SK-N-SH (cell line): ENCODE data around the gene CIAO2A. TPM values are rescaled to one million over a fixed set of nuclear protein-coding genes. Genes with fewer than 3 reads are reported as not detected.
A peak's percentile ranks its signal among the peaks of the same experiment; 100 is the strongest.

Source experiments
- CTCF ChIA-PET: fragments of 300-600, 350-600 bp; formaldehyde crosslinking; extraction: SDS; loops from one replicate; lab custom pipeline; 2021; lab: Yijun Ruan, JAX
- POLR2A ChIA-PET: fragments of 350-600 bp; sonication (Branson Sonifier 250); formaldehyde crosslinking; extraction: SDS; loops from one replicate; lab custom pipeline; 2020; ENCODE audit warnings: antibody characterized with exemption, inconsistent platforms; lab: Yijun Ruan, JAX
- DNase-seq: peaks from one replicate; pipeline ENCODE4 v3.0.0; 2012
- H2AFZ ChIP-seq: fragments of 200-600 bp; sonication (generic); 2 replicates; pipeline ENCODE4 v1.8.1; 2016; ENCODE audit warnings: antibody characterized with exemption, mild to moderate bottlenecking, low read depth
- H3F3A ChIP-seq: fragments of 200-600 bp; sonication (generic); replicated peaks from 2 replicates; pipeline ENCODE3; 2016; ENCODE audit warnings: antibody characterized with exemption, mild to moderate bottlenecking; ENCODE audit not compliant: insufficient read depth
- H3K27ac ChIP-seq, 2 experiments: fragments of 200-500 bp in 1 of 2; fragments of 200-600 bp in 1 of 2; sonication (Bioruptor generic) in 1 of 2; sonication (generic), shearing (Covaris generic) in 1 of 2; 2 replicates each; pipeline versions ENCODE4 v1.5.1 to v1.6.1; 2014 to 2016; ENCODE audit warnings: low read depth in 2 of 2, inconsistent platforms in 1 of 2, low read length in 1 of 2, mild to moderate bottlenecking in 1 of 2, mixed read lengths in 1 of 2
- H3K27me3 ChIP-seq: fragments of 200-600 bp; sonication (generic), shearing (Covaris generic); 2 replicates; pipeline ENCODE4 v1.6.1; 2016; ENCODE audit warnings: mixed run types; ENCODE audit not compliant: insufficient read depth
- H3K36me3 ChIP-seq, 2 experiments: fragments of 200-500 bp in 1 of 2; fragments of 200-600 bp in 1 of 2; sonication (Bioruptor generic) in 1 of 2; sonication (generic) in 1 of 2; replicated peaks in 1 of 2; 2 replicates each; pipeline versions ENCODE3 to v1.5.1; 2014 to 2016; ENCODE audit warnings: low read length in 1 of 2, mild to moderate bottlenecking in 1 of 2; ENCODE audit not compliant: insufficient read depth in 2 of 2, control insufficient read depth in 1 of 2
- H3K4me1 ChIP-seq, 2 experiments: fragments of 200-500 bp in 1 of 2; fragments of 200-600 bp in 1 of 2; sonication (Bioruptor generic) in 1 of 2; sonication (generic), shearing (Covaris generic) in 1 of 2; 2 replicates each; pipeline versions ENCODE4 v1.5.1 to v1.6.1; 2014 to 2016; ENCODE audit warnings: low read depth in 1 of 2, low read length in 1 of 2, mixed run types in 1 of 2; ENCODE audit not compliant: insufficient read depth in 2 of 2, control insufficient read depth in 1 of 2
- H3K4me2 ChIP-seq: fragments of 200-600 bp; sonication (generic), shearing (Covaris generic); 2 replicates; pipeline ENCODE4 v1.6.1; 2017; ENCODE audit warnings: mixed run types
- H3K4me3 ChIP-seq, 2 experiments: fragments of 200-500 bp in 1 of 2; fragments of 200-600 bp in 1 of 2; sonication (Bioruptor generic) in 1 of 2; sonication (generic), shearing (Covaris generic) in 1 of 2; 2 replicates each; pipeline versions ENCODE4 v1.5.1 to v1.8.1; 2014 to 2016; ENCODE audit warnings: low read depth in 2 of 2, inconsistent platforms in 1 of 2, low read length in 1 of 2, mild to moderate bottlenecking in 1 of 2, mixed read lengths in 1 of 2, moderate library complexity in 1 of 2
- H3K79me2 ChIP-seq: fragments of 200-600 bp; sonication (generic); 2 replicates; pipeline ENCODE4 v1.8.1; 2017; ENCODE audit warnings: mild to moderate bottlenecking; ENCODE audit not compliant: insufficient read depth
- H3K9ac ChIP-seq: fragments of 200-600 bp; sonication (generic); 2 replicates; pipeline ENCODE4 v1.6.1; 2017; ENCODE audit warnings: mixed run types
- H3K9me2 ChIP-seq: fragments of 200-600 bp; sonication (generic); 2 replicates; pipeline ENCODE4 v1.6.1; 2017; ENCODE audit warnings: mixed run types
- H3K9me3 ChIP-seq: fragments of 200-600 bp; sonication (generic); 2 replicates; pipeline ENCODE4 v1.6.1; 2017; ENCODE audit warnings: mixed run types, mild to moderate bottlenecking, moderate library complexity
- H4K20me1 ChIP-seq: fragments of 200-600 bp; sonication (generic); 2 replicates; pipeline ENCODE4 v1.6.1; 2017; ENCODE audit warnings: mild to moderate bottlenecking, mixed run types; ENCODE audit not compliant: insufficient read depth
- CHD2 ChIP-seq: fragments of 150-350 bp; IDR thresholded peaks from 2 replicates; pipeline ENCODE4 v1.6.1; 2018; ENCODE audit warnings: low read length; ENCODE audit not compliant: partially characterized antibody
- CTCF ChIP-seq: fragments of 200-600 bp; sonication (generic); IDR thresholded peaks from 2 replicates; pipeline ENCODE4 v1.6.1; 2017; ENCODE audit warnings: antibody characterized with exemption, mild to moderate bottlenecking, moderate library complexity
- ELF1 ChIP-seq: IDR thresholded peaks from 2 replicates; pipeline ENCODE4 v1.4.0; 2012
- EZH2phosphoT487 ChIP-seq: fragments of 200-600 bp; sonication (generic); IDR thresholded peaks from 2 replicates; pipeline ENCODE4 v1.6.1; 2017; ENCODE audit warnings: low read depth, mixed run types, mild to moderate bottlenecking, antibody characterized with exemption, moderate library complexity, borderline replicate concordance
- FOSL2 ChIP-seq: IDR thresholded peaks from 2 replicates; pipeline ENCODE4 v1.4.0; 2012; ENCODE audit warnings: low read depth, mild to moderate bottlenecking, moderate library complexity, borderline replicate concordance
- FOXM1 ChIP-seq: IDR thresholded peaks from 2 replicates; pipeline ENCODE4 v1.4.0; 2012; ENCODE audit warnings: low read depth, mild to moderate bottlenecking
- IRF3 ChIP-seq: fragments of 150-350 bp; IDR thresholded peaks from 2 replicates; pipeline ENCODE4 v1.6.1; 2016; ENCODE audit warnings: mild to moderate bottlenecking, low read depth, low read length
- MEF2A ChIP-seq: IDR thresholded peaks from 2 replicates; pipeline ENCODE4 v1.4.0; 2012; ENCODE audit warnings: low read depth, borderline replicate concordance
- NFIC ChIP-seq: IDR thresholded peaks from 2 replicates; pipeline ENCODE4 v1.4.0; 2012; ENCODE audit warnings: borderline replicate concordance
- RAD21 ChIP-seq: IDR thresholded peaks from 2 replicates; pipeline ENCODE4 v1.6.1; 2012; ENCODE audit warnings: mild to moderate bottlenecking, low read length
- RXRA ChIP-seq: IDR thresholded peaks from 2 replicates; pipeline ENCODE4 v1.4.0; 2012; ENCODE audit warnings: low read depth, mild to moderate bottlenecking, borderline replicate concordance
- SIN3A ChIP-seq: IDR thresholded peaks from 2 replicates; pipeline ENCODE4 v1.6.1; 2012; ENCODE audit warnings: low read depth, mild to moderate bottlenecking, low read length, moderate library complexity, borderline replicate concordance
- SMC3 ChIP-seq: IDR thresholded peaks from 2 replicates; pipeline ENCODE4 v1.6.1; 2012; ENCODE audit warnings: low read depth, low read length, improper control_type of control experiment
- TAF1 ChIP-seq: IDR thresholded peaks from 2 replicates; pipeline ENCODE4 v1.6.1; 2012; ENCODE audit warnings: low read depth, mild to moderate bottlenecking, low read length, moderate library complexity, borderline replicate concordance
- TEAD4 ChIP-seq: IDR thresholded peaks from 2 replicates; pipeline ENCODE4 v1.4.0; 2012; ENCODE audit warnings: mild to moderate bottlenecking, borderline replicate concordance; ENCODE audit not compliant: insufficient read depth
- USF2 ChIP-seq: fragments of 150-350 bp; IDR thresholded peaks from 2 replicates; pipeline ENCODE4 v1.6.1; 2017; ENCODE audit warnings: antibody characterized with exemption, low read length, low read depth, borderline replicate concordance
- ZBTB33 ChIP-seq: IDR thresholded peaks from 2 replicates; pipeline ENCODE4 v1.4.0; 2012; ENCODE audit warnings: low read depth, borderline replicate concordance
- WGBS: methylation state at CpG from one replicate; pipeline ENCODE4 v1.1.6; 2017; ENCODE audit warnings: low lambda C conversion rate; 5-methylcytosine and 5-hydroxymethylcytosine counted together
- polyA plus RNA-seq, 3 experiments: library from polyadenylated mRNA; depleted of rRNA; stranded (reverse); fragments of >200 nt; gene quantifications; 2 replicates each; pipeline ENCODE4 v1.2.3, GENCODE V29; 2012

Gene CIAO2A
- polyA plus RNA-seq, 1 of the 3 experiments (the other 2 are of a cell fraction) = 65.3 TPM

GRCh38 chr15:64093627-64094417 is at the start of gene CIAO2A (continued):
- TF ChIP-seq RXRA = no peak
- TF ChIP-seq FOXM1 = no peak
- TF ChIP-seq IRF3 = no peak
- TF ChIP-seq SIN3A = 0 out of 2 replicates have a peak, but pooled peaks have one; percentile 67
- TF ChIP-seq RAD21 = no peak
- no peak for TF ChIP-seq MEF2A
- TF ChIP-seq TAF1 = peak; percentile 55
- no peak for TF ChIP-seq CTCF
- TF ChIP-seq USF2 = no peak

- Histone ChIP-seq H2AFZ (no peak overlapping the region), H3K4me2 (no peak overlapping the region), H3K9me3 (no peaks in the 10 kb centered on the region), H3K4me1 (peaks cover 0 to 28% of the 10 kb centered on the region in 2 experiments; a peak in 2 of 4 replicates), H3K27ac (no peak overlapping the region), H3K36me3 (peaks cover 7 to 43% of the 10 kb centered on the region in 2 experiments), H3K79me2 (no peaks in the 10 kb centered on the region), H4K20me1 (no peaks in the 10 kb centered on the region), H3K27me3 (no peaks in the 10 kb centered on the region), H3F3A (peaks cover 7% of the 10 kb centered on the region), H3K9me2 (no peaks in the 10 kb centered on the region), H3K4me3 (no peak overlapping the region), H3K9ac (no peak overlapping the region)
- TF ChIP-seq USF2 (no peak), ZBTB33 (no peak), SIN3A (no peak), SMC3 (no peak), RAD21 (no peak), TAF1 (no peak), FOSL2 (no peak), NFIC (no peak), ELF1 (no peak), EZH2phosphoT487 (no peak), TEAD4 (no peak), CHD2 (no peak), FOXM1 (no peak)
- ChIA-PET CTCF (interaction anchor here (2.7 kb wide), 1 partner anchor 11 kb away, joined by 20 read pairs; no protein-coding TSS in a partner anchor), POLR2A (no interaction called here)
- WGBS = 84% methylated on average over 6 of the region's 6 CpGs
- DNase-seq = no peak
Measured at GRCh38 chr15:64143276-64143675, 49.6 kb upstream of the CIAO2A start.
